Measurements from ENCODE around the gene HHIP.

Gene HHIP

DNA sequence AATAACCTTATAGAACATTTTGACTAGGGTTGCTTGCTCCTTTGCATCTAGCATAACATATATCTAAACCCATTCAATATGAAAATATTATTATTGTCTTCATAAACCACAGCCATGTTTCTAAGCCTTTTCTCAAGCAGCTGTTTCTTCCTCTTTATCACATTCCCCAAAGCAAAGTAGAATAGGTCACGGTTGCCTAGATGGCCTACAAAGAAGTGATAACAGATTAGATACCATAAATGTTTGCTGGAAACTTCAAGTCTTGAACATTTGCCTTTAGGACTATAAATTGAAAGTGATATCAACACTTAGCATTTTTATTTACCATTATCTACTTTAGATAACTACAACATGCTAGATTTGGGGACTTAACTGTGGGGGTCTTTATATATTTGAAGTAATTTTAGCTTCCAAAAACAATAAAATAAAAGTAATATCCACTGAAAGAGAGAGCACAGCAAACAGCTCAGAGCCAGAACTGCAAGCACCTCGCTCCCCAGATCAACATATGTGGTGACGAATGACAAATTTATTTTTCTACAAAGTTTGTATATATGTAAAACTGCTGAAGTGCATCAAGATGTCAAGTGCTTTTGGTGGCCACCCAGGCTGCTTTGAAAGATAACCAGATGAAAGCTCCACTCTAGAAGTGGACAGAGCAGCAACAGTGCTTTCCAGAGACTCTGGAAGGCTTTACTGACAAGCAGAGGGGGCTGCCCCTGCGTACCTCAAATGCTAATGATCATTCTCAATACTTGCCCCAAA is 8.0 kb downstream of the HHIP start:
- in situ Hi-C loops (cut with MboI; ENCODE audit: low sequenced_read_pairs) = no loop called here

DNA sequence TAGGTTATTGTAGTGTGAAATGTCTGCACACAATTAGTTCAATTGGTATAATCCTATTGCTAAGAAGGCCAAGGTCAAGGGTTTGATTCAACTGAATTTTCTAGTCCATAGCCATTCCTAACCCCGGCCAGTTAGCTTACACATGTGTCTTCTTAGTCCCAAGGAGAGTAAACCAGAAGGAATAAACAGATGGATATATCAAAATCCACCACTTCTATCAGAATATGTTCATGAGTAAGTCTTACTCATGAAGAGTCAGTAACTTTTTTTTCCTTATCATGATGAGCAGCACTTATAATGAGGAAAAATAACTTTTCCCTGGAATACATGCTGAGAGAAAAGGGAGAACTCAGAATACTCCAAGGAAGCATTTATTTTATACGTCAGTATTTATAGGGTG is 9.5 kb downstream of the HHIP start:
- in situ Hi-C loops (cut with MboI; ENCODE audit: low sequenced_read_pairs) = no loop called here

- in situ Hi-C loops (cut with MboI; ENCODE audit: low sequenced_read_pairs) = no loop called here
These were observed 10.9 kb downstream of the HHIP start for GRCh38 chr4:144656850-144657249.

GRCh38 chr4:144658015-144658567 is 12.1 kb downstream of the HHIP start:
- in situ Hi-C loops (cut with MboI; ENCODE audit: low sequenced_read_pairs) = no loop called here

DNA sequence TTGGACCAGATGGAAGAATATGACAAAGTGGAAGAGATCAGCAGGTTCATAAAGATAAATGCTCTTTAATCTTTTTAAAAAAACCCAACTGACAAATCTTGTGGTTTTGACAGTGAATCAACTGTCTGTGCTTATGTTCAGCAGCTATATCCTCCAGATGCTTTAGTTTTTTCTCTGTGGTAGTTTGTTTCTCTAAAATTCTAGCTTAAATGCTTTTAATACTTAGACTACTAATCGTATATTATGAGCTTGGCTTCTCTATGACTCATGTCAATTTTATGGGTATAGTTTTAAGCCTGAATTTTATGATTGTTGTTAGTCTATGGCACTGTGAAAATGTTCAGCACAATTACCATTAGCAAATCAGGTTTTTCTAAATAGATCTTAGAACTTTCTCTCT is 12.9 kb downstream of the HHIP start:
- in situ Hi-C loops (cut with MboI; ENCODE audit: low sequenced_read_pairs) = no loop called here

- in situ Hi-C loops (cut with MboI; ENCODE audit: low sequenced_read_pairs) = no loop called here
These were observed 13.5 kb downstream of the HHIP start for GRCh38 chr4:144659447-144659846.

- in situ Hi-C loops (cut with MboI; ENCODE audit: low sequenced_read_pairs) = no loop called here
These were observed 18.0 kb downstream of the HHIP start for GRCh38 chr4:144663834-144664475.

DNA sequence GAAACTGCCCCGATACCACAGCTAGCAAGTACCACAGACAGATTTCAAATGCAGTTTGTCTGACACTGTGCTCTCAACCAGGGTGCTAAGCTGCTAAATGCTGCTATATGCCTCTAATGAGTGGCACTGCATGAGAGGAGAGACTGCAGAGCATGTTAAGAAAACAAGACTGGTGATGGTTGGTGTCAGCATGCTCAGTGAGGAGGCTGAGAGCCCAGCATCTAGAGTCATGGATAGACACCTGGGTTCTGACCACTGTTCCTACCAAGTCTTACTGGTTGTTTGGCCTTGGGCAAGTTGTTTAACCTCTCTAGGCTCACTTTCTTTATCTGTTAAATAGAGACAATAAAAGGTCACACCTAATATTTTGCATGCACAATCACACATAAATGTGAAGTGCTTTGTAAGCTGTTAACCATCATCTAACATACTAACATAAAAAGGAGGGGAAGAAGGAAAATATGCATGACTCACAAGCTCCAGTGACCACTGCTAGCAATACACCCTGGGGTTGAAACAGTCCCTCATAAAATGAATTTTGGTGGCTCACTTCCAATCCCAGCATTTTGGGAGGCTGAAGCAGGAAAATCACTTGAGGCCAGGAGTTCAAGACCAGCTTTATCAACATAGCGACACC is 20.7 kb downstream of the HHIP start:
- in situ Hi-C loops (cut with MboI; ENCODE audit: low sequenced_read_pairs) = no loop called here

- in situ Hi-C loops (cut with MboI; ENCODE audit: low sequenced_read_pairs) = no loop called here
These were observed 21.5 kb downstream of the HHIP start for GRCh38 chr4:144667500-144667899.

DNA sequence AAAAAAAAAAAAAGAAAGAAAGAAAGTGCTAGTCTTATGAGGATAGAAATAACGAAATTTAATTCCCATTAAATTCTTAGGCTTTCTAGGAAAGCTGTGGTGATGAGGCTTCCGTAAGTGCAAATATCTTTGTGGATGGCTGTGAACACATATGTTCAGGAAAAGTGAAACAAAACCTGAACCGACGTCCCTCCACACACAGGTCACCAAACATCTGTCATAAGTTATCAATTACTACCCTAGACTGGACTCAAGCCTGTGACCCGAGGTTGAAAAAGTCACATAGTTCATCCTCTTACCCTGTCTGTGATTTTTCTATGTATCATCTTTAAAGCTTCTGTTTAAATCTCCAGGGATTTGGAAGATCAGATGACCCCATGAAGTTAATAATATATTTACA is 24.8 kb downstream of the HHIP start:
- in situ Hi-C loops (cut with MboI; ENCODE audit: low sequenced_read_pairs) = no loop called here

GRCh38 chr4:144674711-144675110 is 28.8 kb downstream of the HHIP start:
- in situ Hi-C loops (cut with MboI; ENCODE audit: low sequenced_read_pairs) = no loop called here

DNA sequence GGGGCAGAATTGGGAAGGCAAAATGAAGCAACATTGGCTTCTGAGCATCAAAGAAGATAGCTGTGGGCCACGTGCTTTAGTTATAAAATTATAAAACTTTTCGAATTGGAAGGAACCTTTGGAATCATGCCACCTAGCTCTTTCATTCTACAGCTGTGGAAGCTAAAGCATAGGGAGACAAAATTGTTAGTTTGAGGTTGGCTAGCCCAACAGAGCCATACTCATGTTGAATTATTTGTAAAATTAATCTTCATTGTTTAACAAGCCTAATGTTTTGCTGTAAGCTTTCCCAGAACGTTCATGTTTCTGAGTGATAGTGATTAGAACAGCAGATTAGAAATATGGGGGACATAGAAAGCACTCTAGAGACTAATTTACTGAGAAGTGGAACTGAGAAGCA is 35.9 kb downstream of the HHIP start:
- in situ Hi-C loops (cut with MboI; ENCODE audit: low sequenced_read_pairs) = no loop called here

- in situ Hi-C loops (cut with MboI; ENCODE audit: low sequenced_read_pairs) = no loop called here
These were observed 37.6 kb downstream of the HHIP start for GRCh38 chr4:144683516-144683915.

DNA sequence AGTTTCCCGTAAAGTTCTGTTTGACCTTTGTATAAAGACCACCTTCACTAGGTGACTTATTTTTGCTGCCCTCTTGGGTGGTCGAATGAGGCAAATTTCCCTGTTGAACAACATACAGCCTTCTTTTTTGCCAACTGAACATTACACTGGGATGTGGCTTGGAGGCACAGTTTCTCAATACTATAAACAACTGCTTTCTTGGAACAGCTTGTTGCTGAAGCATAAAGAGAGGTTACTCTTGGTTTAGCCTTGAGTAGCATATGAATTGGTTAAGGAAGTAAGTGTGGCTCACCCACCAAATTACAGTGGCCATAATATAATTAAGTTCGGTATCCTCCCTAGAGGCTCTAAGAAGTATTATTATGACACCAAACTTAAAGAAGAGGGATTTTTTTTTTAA is 40.0 kb downstream of the HHIP start:
- in situ Hi-C loops (cut with MboI; ENCODE audit: low sequenced_read_pairs) = no loop called here

GRCh38 chr4:144686921-144687320 is 41.0 kb downstream of the HHIP start:
- in situ Hi-C loops (cut with MboI; ENCODE audit: low sequenced_read_pairs) = no loop called here

DNA sequence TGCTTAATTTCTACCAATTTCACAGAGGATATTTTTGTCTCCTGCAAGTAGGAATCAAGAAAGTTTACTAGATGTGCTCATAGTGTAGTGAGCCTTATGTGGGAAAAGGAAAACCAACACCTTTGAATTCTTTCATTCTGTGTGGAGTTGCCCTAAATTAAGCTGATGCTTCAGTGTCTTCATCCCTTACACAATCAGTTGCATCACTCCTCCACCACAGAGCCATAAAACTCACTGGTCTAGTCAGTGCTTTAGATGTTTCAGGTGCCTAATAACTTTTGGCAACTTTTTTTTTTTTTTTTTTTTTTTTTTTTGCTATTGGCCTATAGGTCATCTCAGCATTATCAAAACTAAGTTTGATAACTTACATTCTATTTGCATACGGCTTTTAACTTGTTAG is 41.5 kb downstream of the HHIP start:
- in situ Hi-C loops (cut with MboI; ENCODE audit: low sequenced_read_pairs) = no loop called here

- in situ Hi-C loops (cut with MboI; ENCODE audit: low sequenced_read_pairs) = no loop called here
These were observed 42.1 kb downstream of the HHIP start for GRCh38 chr4:144688035-144688569.

DNA sequence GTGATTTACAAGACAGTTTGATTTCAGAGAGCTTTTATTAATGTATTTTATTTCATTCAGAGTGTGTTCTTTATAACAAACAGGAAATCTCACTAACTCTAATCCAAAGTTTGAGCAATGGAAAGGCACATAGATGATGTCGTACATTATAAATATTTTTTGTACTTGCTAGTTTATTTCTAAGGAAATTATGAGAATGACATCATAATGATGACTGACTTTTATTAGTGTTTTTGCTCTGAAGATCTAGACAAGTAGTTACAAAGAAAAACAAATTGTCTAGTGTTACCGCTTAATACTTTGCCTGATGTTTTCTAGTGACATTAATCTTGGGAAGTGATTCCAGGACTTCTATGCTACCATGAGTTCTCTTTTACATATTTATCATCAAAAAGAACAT is 43.2 kb downstream of the HHIP start:
- in situ Hi-C loops (cut with MboI; ENCODE audit: low sequenced_read_pairs) = no loop called here

DNA sequence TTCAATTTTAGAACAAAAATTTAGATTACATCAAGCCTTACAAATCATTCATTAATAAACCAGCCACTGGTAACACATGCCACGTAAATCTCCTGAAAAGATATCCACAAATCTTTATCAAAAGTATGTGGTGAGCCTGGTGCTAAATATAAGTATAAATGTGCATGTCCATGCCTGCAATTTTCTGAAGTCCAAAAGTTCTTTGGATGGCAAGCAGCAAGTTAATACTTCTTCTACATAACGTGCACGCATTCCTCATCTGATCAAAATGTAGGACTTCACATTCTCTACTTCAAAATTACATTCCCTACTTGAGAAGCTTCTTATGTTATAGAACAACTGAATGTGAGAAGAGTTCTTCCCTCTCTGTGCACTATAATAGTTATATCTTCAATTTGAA is 49.8 kb downstream of the HHIP start:
- in situ Hi-C loops (cut with MboI; ENCODE audit: low sequenced_read_pairs) = no loop called here

- in situ Hi-C loops (cut with MboI; ENCODE audit: low sequenced_read_pairs) = no loop called here
These were observed 50.4 kb downstream of the HHIP start for GRCh38 chr4:144696376-144696775.

DNA sequence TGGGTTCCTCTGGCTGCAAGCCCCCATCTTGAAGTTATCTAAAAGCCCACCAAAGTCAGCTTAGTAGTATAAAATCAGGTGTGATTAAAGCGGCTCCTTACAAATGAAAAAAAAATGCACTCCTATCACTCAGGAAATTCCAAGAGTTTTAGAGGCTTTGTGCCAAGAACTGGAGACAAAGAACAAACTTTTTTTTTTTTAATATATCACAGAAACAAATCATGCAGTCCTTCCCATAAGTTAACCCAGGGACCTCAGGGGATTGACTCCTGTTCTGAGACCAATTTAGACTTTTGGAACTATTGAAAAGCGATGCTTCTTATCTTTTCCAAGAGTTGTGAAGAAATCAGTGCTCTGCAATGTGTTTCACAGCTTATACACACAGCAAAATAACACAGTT is 53.6 kb downstream of the HHIP start:
- in situ Hi-C loops (cut with MboI; ENCODE audit: low sequenced_read_pairs) = no loop called here

Measured in hTERT RPE-1 (cell line).